IPS-18a (cell line): ENCODE data around the gene TMPO.

ENCODE experiments used
- H3K27ac ChIP-seq: one replicate; pipeline ENCODE4 v1.5.1; 2013; ENCODE audit warnings: low read length
- H3K27me3 ChIP-seq: one replicate; pipeline ENCODE4 v1.6.1; 2013; ENCODE audit warnings: mild to moderate bottlenecking, low read length; ENCODE audit not compliant: control insufficient read depth, insufficient read depth
- H3K36me3 ChIP-seq: one replicate; pipeline ENCODE4 v1.6.1; 2013; ENCODE audit warnings: low read depth, low read length; ENCODE audit not compliant: control insufficient read depth
- H3K4me1 ChIP-seq: one replicate; pipeline ENCODE4 v1.6.1; 2013; ENCODE audit warnings: low read depth, low read length; ENCODE audit not compliant: control insufficient read depth
- H3K4me3 ChIP-seq: one replicate; pipeline ENCODE4 v1.5.1; 2013; ENCODE audit warnings: low read length
- H3K9ac ChIP-seq: one replicate; pipeline ENCODE4 v1.6.1; 2013; ENCODE audit warnings: mild to moderate bottlenecking, low read length, moderate library complexity
- H3K9me3 ChIP-seq: one replicate; pipeline ENCODE4 v1.6.1; 2013; ENCODE audit warnings: low read depth, low read length; ENCODE audit not compliant: control insufficient read depth

Gene TMPO

DNA sequence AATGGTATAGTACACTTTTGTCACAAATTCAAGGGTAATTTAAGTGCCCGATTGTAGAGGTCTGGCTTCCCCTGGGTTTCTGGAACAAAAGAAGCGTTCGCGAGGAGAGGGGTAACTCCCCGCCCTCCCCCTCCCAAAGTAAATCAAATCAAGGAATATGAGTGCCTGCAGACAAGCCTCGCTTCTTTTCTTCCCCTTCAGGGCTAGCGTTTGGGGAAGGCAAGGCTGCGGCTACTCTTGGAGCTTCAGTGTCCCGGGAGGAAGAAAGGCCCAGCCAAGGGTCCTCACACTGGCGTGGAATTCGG lies 456 bp upstream of the TMPO start:
- H3K27ac ChIP-seq: peak overlapping the region; percentile 99
- H3K36me3 ChIP-seq: peaks cover 6% of the 10 kb centered on the region
- peak overlapping the region; percentile 100 for H3K9ac ChIP-seq
- H3K4me1 ChIP-seq: peaks cover 13% of the 10 kb centered on the region
- no peaks in the 10 kb centered on the region for H3K9me3 ChIP-seq
- H3K27me3 ChIP-seq: no peaks in the 10 kb centered on the region
- H3K4me3 ChIP-seq: peak overlapping the region; percentile 94

DNA sequence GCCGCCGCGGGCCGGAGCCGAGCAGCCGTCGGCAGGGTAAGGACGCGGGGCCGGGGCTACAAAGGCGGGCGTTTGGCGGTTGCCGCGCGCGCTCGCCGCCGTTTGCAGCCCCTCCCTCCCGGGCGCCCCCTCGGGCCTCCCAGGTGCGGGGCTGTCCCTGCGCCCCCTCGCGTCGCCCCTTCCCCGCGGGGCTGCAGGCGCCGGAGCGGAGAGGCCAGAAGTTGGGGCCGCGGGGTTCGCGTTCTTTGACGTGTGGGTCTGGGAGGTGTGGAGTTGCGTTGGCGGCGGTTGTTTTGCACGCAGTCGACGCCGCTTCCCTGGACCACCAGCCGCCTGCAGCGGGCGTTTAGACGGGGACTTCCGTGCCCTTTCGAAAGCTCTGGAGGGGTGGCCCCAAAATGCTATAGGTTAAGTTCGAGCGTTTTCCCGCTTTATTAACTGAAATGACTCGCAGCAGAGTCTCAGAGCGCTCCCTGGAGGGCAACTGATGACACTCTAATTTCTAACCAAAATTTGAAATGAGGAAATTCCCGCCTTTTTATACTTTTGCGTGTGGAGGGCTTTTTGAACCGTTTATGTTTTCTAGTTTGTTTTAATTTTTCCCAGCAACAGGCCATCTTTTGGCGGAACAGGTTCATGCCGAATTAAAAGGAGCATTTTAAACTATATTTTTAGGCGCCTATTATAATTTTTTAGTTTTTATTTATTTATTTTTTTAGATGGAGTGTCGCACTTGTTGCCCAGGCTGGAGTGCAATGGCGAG lies 902 bp downstream of the TMPO start:
- H3K9me3 ChIP-seq: no peaks in the 10 kb centered on the region
- H3K9ac ChIP-seq: peak overlapping the region; percentile 100
- H3K4me1 ChIP-seq: peaks cover 13% of the 10 kb centered on the region
- H3K36me3 ChIP-seq: peaks cover 6% of the 10 kb centered on the region
- H3K27ac ChIP-seq: peak overlapping the region; percentile 99
- H3K27me3 ChIP-seq: no peaks in the 10 kb centered on the region
- peak overlapping the region; percentile 94 for H3K4me3 ChIP-seq

DNA sequence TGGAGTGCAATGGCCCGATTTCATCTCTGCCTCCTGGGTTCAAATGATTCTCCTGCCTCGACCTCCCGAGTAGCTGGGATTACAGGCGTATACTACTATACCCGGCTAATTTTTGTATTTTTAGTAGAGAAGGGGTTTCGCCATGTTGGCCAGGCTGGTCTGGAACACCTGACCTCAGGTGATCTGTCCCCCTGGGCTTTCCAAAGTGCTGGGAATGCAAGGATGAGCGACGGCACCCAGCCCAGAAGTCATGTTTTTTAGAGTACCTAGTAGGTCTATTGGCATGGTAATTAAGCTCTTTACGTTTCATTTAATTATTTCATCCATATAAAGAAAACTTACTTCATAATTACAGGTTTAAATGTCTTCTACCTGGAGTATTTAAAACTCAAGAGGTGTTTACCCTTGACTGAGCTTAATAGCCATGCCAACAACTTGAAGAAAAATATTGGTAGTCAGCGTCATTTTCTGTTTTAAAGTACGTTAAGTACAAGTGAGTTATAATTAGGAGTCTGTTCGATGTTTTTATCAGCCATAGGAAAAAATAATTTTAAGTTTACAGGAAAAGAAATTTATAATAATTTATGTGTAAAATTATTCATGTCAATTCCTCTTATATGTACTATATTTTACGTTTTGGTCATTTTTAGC lies 4.0 kb downstream of the TMPO start:
- Histone ChIP-seq H3K9ac (no peak overlapping the region), H3K4me3 (no peak overlapping the region), H3K9me3 (no peaks in the 10 kb centered on the region), H3K27me3 (no peaks in the 10 kb centered on the region), H3K27ac (no peak overlapping the region), H3K4me1 (no peaks in the 10 kb centered on the region), H3K36me3 (peaks cover 12% of the 10 kb centered on the region)

DNA sequence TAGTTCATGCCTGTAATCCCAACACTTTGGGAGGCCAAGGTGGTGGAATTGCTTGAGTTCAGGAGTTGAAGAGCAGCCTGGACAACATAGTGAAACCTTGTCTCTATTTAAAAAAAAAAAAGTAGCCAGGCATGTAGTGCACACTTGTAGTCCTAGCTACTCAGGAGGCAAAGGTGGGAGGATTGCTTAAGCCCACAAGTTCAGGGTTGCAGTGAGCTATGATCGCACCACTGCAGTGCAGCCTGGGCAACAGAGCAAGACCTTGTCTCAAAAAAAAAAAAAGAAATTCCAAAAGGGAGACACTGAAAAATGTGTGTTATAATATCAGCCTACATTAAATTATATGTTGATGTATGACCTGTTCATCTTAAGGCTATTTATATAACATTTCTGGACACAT lies 14.7 kb downstream of the TMPO start:
- Histone ChIP-seq H3K9ac (no peak overlapping the region), H3K4me3 (no peak overlapping the region), H3K27ac (no peak overlapping the region), H3K4me1 (no peaks in the 10 kb centered on the region), H3K36me3 (peaks cover 80% of the 10 kb centered on the region), H3K27me3 (no peaks in the 10 kb centered on the region), H3K9me3 (no peaks in the 10 kb centered on the region)

DNA sequence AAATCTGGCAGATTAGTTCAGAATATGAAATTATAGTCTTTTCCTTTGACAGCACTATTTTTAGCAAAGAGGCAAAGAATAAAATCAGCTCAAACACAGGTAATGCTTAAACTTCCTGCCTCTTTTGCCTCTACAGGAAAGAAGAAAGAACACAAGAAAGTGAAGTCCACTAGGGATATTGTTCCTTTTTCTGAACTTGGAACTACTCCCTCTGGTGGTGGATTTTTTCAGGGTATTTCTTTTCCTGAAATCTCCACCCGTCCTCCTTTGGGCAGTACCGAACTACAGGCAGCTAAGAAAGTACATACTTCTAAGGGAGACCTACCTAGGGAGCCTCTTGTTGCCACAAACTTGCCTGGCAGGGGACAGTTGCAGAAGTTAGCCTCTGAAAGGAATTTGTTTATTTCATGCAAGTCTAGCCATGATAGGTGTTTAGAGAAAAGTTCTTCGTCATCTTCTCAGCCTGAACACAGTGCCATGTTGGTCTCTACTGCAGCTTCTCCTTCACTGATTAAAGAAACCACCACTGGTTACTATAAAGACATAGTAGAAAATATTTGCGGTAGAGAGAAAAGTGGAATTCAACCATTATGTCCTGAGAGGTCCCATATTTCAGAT lies 17.4 kb downstream of the TMPO start:
- H3K36me3 ChIP-seq: peaks cover 89% of the 10 kb centered on the region
- H3K4me3 ChIP-seq: no peak overlapping the region
- H3K27me3 ChIP-seq: no peaks in the 10 kb centered on the region
- H3K9ac ChIP-seq: no peak overlapping the region
- no peaks in the 10 kb centered on the region for H3K4me1 ChIP-seq
- H3K9me3 ChIP-seq: no peaks in the 10 kb centered on the region
- H3K27ac ChIP-seq: no peak overlapping the region

DNA sequence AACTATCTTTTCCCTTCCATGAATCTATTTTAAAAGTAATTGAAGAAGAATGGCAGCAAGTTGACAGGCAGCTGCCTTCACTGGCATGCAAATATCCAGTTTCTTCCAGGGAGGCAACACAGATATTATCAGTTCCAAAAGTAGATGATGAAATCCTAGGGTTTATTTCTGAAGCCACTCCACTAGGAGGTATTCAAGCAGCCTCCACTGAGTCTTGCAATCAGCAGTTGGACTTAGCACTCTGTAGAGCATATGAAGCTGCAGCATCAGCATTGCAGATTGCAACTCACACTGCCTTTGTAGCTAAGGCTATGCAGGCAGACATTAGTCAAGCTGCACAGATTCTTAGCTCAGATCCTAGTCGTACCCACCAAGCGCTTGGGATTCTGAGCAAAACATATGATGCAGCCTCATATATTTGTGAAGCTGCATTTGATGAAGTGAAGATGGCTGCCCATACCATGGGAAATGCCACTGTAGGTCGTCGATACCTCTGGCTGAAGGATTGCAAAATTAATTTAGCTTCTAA lies 18.4 kb downstream of the TMPO start:
- peaks cover 91% of the 10 kb centered on the region for H3K36me3 ChIP-seq
- H3K9me3 ChIP-seq: no peaks in the 10 kb centered on the region
- H3K9ac ChIP-seq: no peak overlapping the region
- no peaks in the 10 kb centered on the region for H3K4me1 ChIP-seq
- no peak overlapping the region for H3K4me3 ChIP-seq
- H3K27ac ChIP-seq: no peak overlapping the region
- H3K27me3 ChIP-seq: no peaks in the 10 kb centered on the region

DNA sequence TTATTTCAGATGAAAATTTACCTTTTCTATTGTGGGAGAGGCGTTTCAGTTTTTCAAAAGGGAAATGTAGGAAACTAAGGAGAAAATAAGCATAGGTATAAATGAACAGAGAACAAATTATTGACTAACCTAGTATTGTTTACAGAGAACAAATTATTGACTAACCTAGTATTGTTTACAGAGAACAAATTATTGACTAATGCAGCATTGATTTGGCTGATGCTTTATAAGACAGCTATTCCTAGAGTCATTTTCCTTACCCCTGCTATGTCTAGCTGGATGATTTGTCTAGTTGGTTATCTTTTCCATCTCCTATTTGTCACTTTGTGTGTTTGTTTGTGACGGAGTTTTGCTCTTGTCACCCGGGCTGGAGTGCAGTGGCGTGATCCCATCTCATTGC lies 22.6 kb downstream of the TMPO start:
- Histone ChIP-seq H3K4me1 (no peaks in the 10 kb centered on the region), H3K36me3 (peaks cover 81% of the 10 kb centered on the region), H3K9me3 (no peaks in the 10 kb centered on the region)

DNA sequence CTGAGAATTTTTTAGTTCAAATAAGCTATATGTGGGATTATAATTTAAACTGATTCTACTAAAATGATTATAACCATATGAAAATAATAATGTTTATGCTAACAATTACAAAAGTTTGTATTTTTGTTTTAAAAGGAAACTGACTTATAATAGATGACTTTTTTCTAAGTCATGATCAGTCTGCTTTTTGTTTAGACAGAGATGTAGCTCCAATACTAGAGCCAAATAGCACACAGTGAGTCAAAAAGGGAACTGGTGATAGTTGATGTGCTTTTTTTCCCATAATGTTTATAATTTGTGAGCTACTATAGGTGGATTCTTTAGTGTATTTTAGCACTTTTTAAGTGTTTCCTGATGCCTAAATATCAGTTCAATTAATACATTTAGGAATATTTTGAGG lies 28.3 kb downstream of the TMPO start:
- Histone ChIP-seq H3K9me3 (no peaks in the 10 kb centered on the region), H3K9ac (no peak overlapping the region), H3K4me3 (no peak overlapping the region), H3K27me3 (no peaks in the 10 kb centered on the region), H3K36me3 (peaks cover 76% of the 10 kb centered on the region), H3K27ac (no peak overlapping the region), H3K4me1 (no peaks in the 10 kb centered on the region)

More for the DNA sequence above, 22.6 kb downstream of the TMPO start:
- H3K9ac ChIP-seq: no peak overlapping the region
- no peak overlapping the region for H3K27ac ChIP-seq
- H3K27me3 ChIP-seq: no peaks in the 10 kb centered on the region
- no peak overlapping the region for H3K4me3 ChIP-seq

DNA sequence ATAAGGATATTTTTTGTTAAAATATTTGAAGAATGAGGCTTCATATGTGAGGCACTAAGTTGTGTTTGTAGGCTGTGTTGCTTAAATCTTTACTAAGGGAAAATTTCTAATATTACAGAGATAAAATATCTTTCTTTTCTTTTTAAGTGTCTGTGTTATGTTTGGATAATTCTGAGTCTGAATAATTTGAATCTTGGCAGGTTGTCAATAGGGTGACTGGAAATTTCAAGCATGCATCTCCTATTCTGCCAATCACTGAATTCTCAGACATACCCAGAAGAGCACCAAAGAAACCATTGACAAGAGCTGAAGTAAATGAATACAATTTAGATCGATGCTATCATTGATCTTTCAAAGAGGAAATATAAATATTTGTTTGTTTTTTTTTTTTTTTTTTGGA lies 29.4 kb downstream of the TMPO start:
- no peak overlapping the region for H3K9ac ChIP-seq
- no peak overlapping the region for H3K27ac ChIP-seq
- H3K27me3 ChIP-seq: no peaks in the 10 kb centered on the region
- no peaks in the 10 kb centered on the region for H3K4me1 ChIP-seq
- H3K9me3 ChIP-seq: no peaks in the 10 kb centered on the region
- H3K4me3 ChIP-seq: no peak overlapping the region
- peaks cover 84% of the 10 kb centered on the region for H3K36me3 ChIP-seq

DNA sequence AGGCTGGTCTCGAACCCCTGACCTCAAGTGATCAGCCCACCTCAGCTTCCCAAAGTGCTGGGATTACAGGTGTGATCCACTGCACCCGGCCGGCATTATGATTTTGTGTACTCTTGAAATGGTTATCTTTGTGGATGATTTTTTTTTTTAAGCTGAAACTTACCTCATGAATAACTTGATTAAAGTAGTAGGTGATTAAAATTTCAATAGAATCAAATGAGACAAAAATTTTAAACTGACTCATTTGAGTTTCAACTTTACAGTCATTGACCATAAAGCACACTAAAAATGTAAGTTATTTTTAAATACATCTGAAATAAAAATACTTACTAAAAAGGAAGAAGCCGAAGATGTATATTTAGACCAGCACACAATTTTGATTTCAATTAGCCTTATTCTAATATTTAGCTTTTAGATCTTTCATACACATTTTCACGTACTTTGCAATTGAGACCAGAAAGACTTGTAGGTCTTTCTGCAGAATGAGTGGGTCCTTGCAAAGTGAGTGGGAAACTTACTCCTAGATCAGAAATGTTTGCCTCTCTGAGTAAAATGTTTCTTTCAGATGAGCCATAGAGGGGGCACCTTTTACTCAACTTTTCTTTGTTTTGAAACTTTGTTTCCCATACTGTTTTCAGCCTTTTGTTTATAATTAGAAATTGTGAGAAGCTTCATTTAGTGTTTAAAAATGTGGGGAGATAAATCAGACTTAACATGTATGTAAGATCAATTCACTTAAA lies 34.2 kb downstream of the TMPO start:
- Histone ChIP-seq H3K4me1 (no peaks in the 10 kb centered on the region), H3K9ac (no peak overlapping the region), H3K36me3 (peaks cover 60% of the 10 kb centered on the region), H3K27ac (no peak overlapping the region), H3K4me3 (no peak overlapping the region), H3K27me3 (no peaks in the 10 kb centered on the region), H3K9me3 (no peaks in the 10 kb centered on the region)

DNA sequence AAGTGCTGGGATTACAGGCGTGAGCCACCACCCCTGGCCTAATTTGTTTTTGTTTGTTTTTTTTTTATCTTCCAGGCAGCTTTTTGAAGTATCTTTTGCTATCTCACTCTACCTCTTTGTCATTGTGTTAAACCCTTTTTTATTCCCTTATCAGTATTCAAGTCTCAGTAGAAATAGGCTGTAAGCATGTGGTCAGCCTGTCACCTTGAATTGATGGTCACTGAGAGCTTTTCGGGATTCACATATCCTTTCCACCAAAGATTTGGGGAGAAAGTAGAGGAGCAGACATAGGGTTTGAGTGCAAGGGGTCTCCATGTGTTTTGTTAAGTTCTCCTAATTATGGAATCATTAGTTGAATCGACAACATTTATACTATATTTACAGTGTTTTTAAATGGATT lies 36.4 kb downstream of the TMPO start:
- peaks cover 40% of the 10 kb centered on the region for H3K36me3 ChIP-seq
- H3K9me3 ChIP-seq: no peaks in the 10 kb centered on the region
- H3K4me3 ChIP-seq: no peak overlapping the region
- H3K27ac ChIP-seq: no peak overlapping the region
- no peaks in the 10 kb centered on the region for H3K4me1 ChIP-seq
- no peak overlapping the region for H3K9ac ChIP-seq
- H3K27me3 ChIP-seq: no peaks in the 10 kb centered on the region
